GM23338 (cell line): ENCODE measurements around the gene LUZP2. TPM values are rescaled to one million over a fixed set of nuclear protein-coding genes. Genes with fewer than 3 reads are reported as not detected.

Experiments used
- ATAC-seq: fragments of 200-7000 bp; cut with Tn5 transposase; 3 replicates; pipeline ENCODE4 v1.9.1; 2020
- DNase-seq: peaks from one replicate; pipeline ENCODE4 v3.0.0-alpha.2; 2015; ENCODE audit warnings: low spot score
- H2AFZ ChIP-seq: fragments of 200-600 bp; sonication (generic); 2 replicates; pipeline ENCODE4 v1.8.0; 2016; ENCODE audit warnings: antibody characterized with exemption, mild to moderate bottlenecking, moderate library complexity
- H3F3A ChIP-seq: fragments of 200-600 bp; sonication (generic); replicated peaks from 2 replicates; pipeline ENCODE4 v1.8.0; 2017; ENCODE audit warnings: antibody characterized with exemption, mixed run types, low read depth
- H3K27ac ChIP-seq: fragments of 200-600 bp; sonication (generic); 2 replicates; pipeline ENCODE4 v1.6.1; 2016; ENCODE audit warnings: low read depth
- H3K27me3 ChIP-seq: fragments of 200-600 bp; sonication (generic); 2 replicates; pipeline ENCODE4 v1.8.0; 2016; ENCODE audit warnings: mild to moderate bottlenecking, mixed run types, moderate library complexity; ENCODE audit not compliant: insufficient read depth
- H3K36me3 ChIP-seq: fragments of 200-600 bp; sonication (generic); 2 replicates; pipeline ENCODE4 v1.8.0; 2016; ENCODE audit warnings: mild to moderate bottlenecking; ENCODE audit not compliant: insufficient read depth
- H3K4me1 ChIP-seq: fragments of 200-600 bp; sonication (generic); 2 replicates; pipeline ENCODE4 v1.8.0; 2016; ENCODE audit warnings: mild to moderate bottlenecking, moderate library complexity; ENCODE audit not compliant: insufficient read depth
- H3K4me2 ChIP-seq: fragments of 200-600 bp; sonication (generic); 2 replicates; pipeline ENCODE4 v1.7.1; 2017; ENCODE audit warnings: mixed run types
- H3K4me3 ChIP-seq: fragments of 200-600 bp; sonication (generic); 2 replicates; pipeline ENCODE4 v1.6.1; 2016; ENCODE audit warnings: mixed run types
- H3K79me2 ChIP-seq: fragments of 200-600 bp; sonication (generic); replicated peaks from 2 replicates; pipeline ENCODE4 v1.8.0; 2017; ENCODE audit warnings: mild to moderate bottlenecking; ENCODE audit not compliant: insufficient read depth
- H3K9me2 ChIP-seq: fragments of 200-600 bp; sonication (generic); 2 replicates; pipeline ENCODE4 v1.8.0; 2017; ENCODE audit not compliant: insufficient read depth
- H4K20me1 ChIP-seq: fragments of 200-600 bp; sonication (generic); replicated peaks from 2 replicates; pipeline ENCODE4 v1.8.0; 2017; ENCODE audit warnings: mild to moderate bottlenecking; ENCODE audit not compliant: insufficient read depth
- H3K27ac Mint-ChIP-seq: 2 replicates; pipeline ENCODE4 v1.8.0; 2020; ENCODE audit warnings: inconsistent platforms, mild to moderate bottlenecking, moderate library complexity, mixed read lengths
- H3K27me3 Mint-ChIP-seq: 3 replicates; pipeline ENCODE4 v1.8.0; 2022; ENCODE audit warnings: low read depth, mild to moderate bottlenecking, moderate library complexity, mixed read lengths, inconsistent platforms; ENCODE audit not compliant: insufficient read depth, poor library complexity
- H3K36me3 Mint-ChIP-seq: 3 replicates; pipeline ENCODE4 v1.8.0; 2021; ENCODE audit warnings: low read depth, mild to moderate bottlenecking, inconsistent platforms, moderate library complexity, mixed read lengths
- H3K4me1 Mint-ChIP-seq: 3 replicates; pipeline ENCODE4 v1.8.0; 2020; ENCODE audit warnings: mild to moderate bottlenecking, inconsistent platforms, mixed read lengths
- H3K4me3 Mint-ChIP-seq: 3 replicates; pipeline ENCODE4 v1.8.0; 2021; ENCODE audit warnings: moderate library complexity, mild to moderate bottlenecking, inconsistent platforms, mixed read lengths
- H3K9me3 Mint-ChIP-seq: 3 replicates; pipeline ENCODE4 v1.8.0; 2020; ENCODE audit warnings: moderate library complexity, mild to moderate bottlenecking, inconsistent platforms, mixed read lengths
- CTCF ChIP-seq, 2 experiments: fragments of 200-600 bp in 1 of 2; sonication (generic) in 1 of 2; conservative IDR thresholded peaks; 2 replicates each; pipeline versions ENCODE4 v1.5.1 to v1.6.1; 2016 to 2017; ENCODE audit warnings: antibody characterized with exemption in 2 of 2, low read depth in 2 of 2, mild to moderate bottlenecking in 2 of 2, moderate library complexity in 1 of 2
- EZH2 ChIP-seq: fragments of 200-600 bp; sonication (generic); IDR thresholded peaks from one replicate; pipeline ENCODE4 v1.8.0; 2017; ENCODE audit warnings: antibody characterized with exemption, mild to moderate bottlenecking, low read depth; ENCODE audit not compliant: unreplicated experiment
- STAT1 ChIP-seq: IDR thresholded peaks from one replicate; pipeline ENCODE4 v1.6.1; 2016; ENCODE audit warnings: antibody characterized with exemption; ENCODE audit not compliant: unreplicated experiment
- ZNF114 ChIP-seq: fragments of 250-450 bp; sonication (Bioruptor Pico); IDR thresholded peaks from 2 replicates; pipeline ENCODE4 v1.5.0; 2020; ENCODE audit warnings: mild to moderate bottlenecking, moderate library complexity
- ZNF331 ChIP-seq: fragments of 250-450 bp; sonication (Bioruptor Pico); IDR thresholded peaks from 2 replicates; pipeline ENCODE4 v1.5.0; 2020; ENCODE audit warnings: low read depth, mild to moderate bottlenecking, moderate library complexity
- ZNF462 ChIP-seq: fragments of 250-450 bp; sonication (Bioruptor Pico); IDR thresholded peaks from 2 replicates; pipeline ENCODE4 v1.5.0; 2020; ENCODE audit warnings: mild to moderate bottlenecking, moderate library complexity
- polyA plus RNA-seq: library from polyadenylated mRNA; unstranded; fragments of >200 nt; fragmentation: Nextera tagmentation; extraction: Ambion mirVana; gene quantifications from 2 replicates; pipeline ENCODE4 v1.2.1, GENCODE V29; 2016
- total RNA-seq: library from RNA; depleted of rRNA; stranded (reverse); fragments of >200 nt; shearing (Covaris generic); gene quantifications from 2 replicates; pipeline ENCODE4 v1.2.3, GENCODE V29; 2014

Gene LUZP2
- total and polyA plus RNA-seq, 2 experiments from 2014 or later, result 2.0 to 9.2 TPM

GRCh38 chr11:24628224-24628776 lies 131.4 kb downstream of the LUZP2 start:
- H3F3A ChIP-seq, result no peaks in the 10 kb centered on the region
- Mint-ChIP-seq H3K9me3 (no peaks in the 10 kb centered on the region), H3K4me3 (no peak overlapping the region), H3K27me3 (no peaks in the 10 kb centered on the region), H3K36me3 (no peaks in the 10 kb centered on the region), H3K27ac (no peak overlapping the region), H3K4me1 (peaks cover 7% of the 10 kb centered on the region; the same call in 2 of the 3 replicates)
- H3K27me3 ChIP-seq, result no peaks in the 10 kb centered on the region
- H3K36me3 ChIP-seq, result no peaks in the 10 kb centered on the region
- no peak overlapping the region for H3K4me2 ChIP-seq
- H3K4me1 ChIP-seq, result no peaks in the 10 kb centered on the region
- TF ChIP-seq ZNF331 (CRISPR knock-in tag) (no peak), ZNF114 (CRISPR knock-in tag) (no peak), ZNF462 (no peak), CTCF (conservative IDR thresholded peaks at IDR 0.05; ENCODE audit: low read depth in 2 of 2) (no peak), STAT1 (no peak), EZH2 (no peak)
- H3K79me2 ChIP-seq, result no peaks in the 10 kb centered on the region
- no peak overlapping the region for H3K4me3 ChIP-seq
- H2AFZ ChIP-seq, result no peak overlapping the region
- H3K27ac ChIP-seq, result no peak overlapping the region
- no peaks in the 10 kb centered on the region for H4K20me1 ChIP-seq
- ATAC-seq, result no peak
- no peak for DNase-seq
- H3K9me2 ChIP-seq, result no peaks in the 10 kb centered on the region
